T-cell (primary cell): Measurements from ENCODE around the gene TRAPPC12. TPM values are rescaled to one million over a fixed set of nuclear protein-coding genes. Genes with fewer than 3 reads are reported as not detected.
"Not testable (repeated sequence)": the region's sequence is repeated elsewhere in the genome, so short reads cannot be mapped to it uniquely, and the experiment has no call there.

Experiments used
- ATAC-seq, 4 experiments: fragments of 200-7000 bp in 3 of 4; fragments of 150-1000 bp in 1 of 4; cut with Tn5 transposase; replicated peaks in 1 of 4; 1 replicate in 3 of 4; 2 replicates in 1 of 4; pipeline ENCODE4 v1.10.0; 2021; ENCODE audit warnings: moderate library complexity in 3 of 4, mild to moderate bottlenecking in 2 of 4, moderate number of reproducible peaks in 1 of 4
- CTCF ChIA-PET, 2 donors: fragments of 300-600 bp; sonication (Branson Sonifier 250); formaldehyde crosslinking; loops; one replicate each; lab custom pipeline; 2022; ENCODE audit warnings: antibody characterized with exemption in 2 of 2; lab: Charles Lee
- POLR2A ChIA-PET, 2 donors: fragments of 300-600 bp; sonication (Branson Sonifier 250); formaldehyde crosslinking; loops; one replicate each; lab custom pipeline; 2022; ENCODE audit warnings: antibody characterized with exemption in 2 of 2; lab: Charles Lee
- DNase-seq, 35 experiments: peaks; one replicate each; pipeline versions ENCODE4 v3.0.0 to v3.0.0-alpha.2; 2013 to 2023
- H3K27ac ChIP-seq: one replicate; pipeline ENCODE4 v1.5.1; 2013; ENCODE audit warnings: low read length
- H3K27me3 ChIP-seq, 2 experiments: replicated peaks in 1 of 2; 1 replicate in 1 of 2; 2 replicates in 1 of 2; pipeline versions ENCODE4 v1.6.1 to v1.7.0; 2013; ENCODE audit warnings: low read length in 1 of 2, mixed read lengths in 1 of 2; ENCODE audit not compliant: control insufficient read depth in 2 of 2, insufficient read depth in 2 of 2; ENCODE audit errors: extremely low read depth in 1 of 2
- H3K36me3 ChIP-seq, 2 donors: 1 replicate in 1 of 2; 2 replicates in 1 of 2; pipeline versions ENCODE4 v1.6.1 to v1.7.0; 2013; ENCODE audit warnings: low read length in 1 of 2; ENCODE audit not compliant: control insufficient read depth in 2 of 2, insufficient read depth in 1 of 2; ENCODE audit errors: extremely low read depth in 1 of 2
- H3K4me1 ChIP-seq, 2 experiments: 1 replicate in 1 of 2; 2 replicates in 1 of 2; pipeline versions ENCODE4 v1.6.1 to v1.7.0; 2013; ENCODE audit warnings: low read length in 2 of 2, mixed read lengths in 1 of 2; ENCODE audit not compliant: insufficient read depth in 2 of 2, control insufficient read depth in 1 of 2; ENCODE audit errors: extremely low read depth in 1 of 2
- H3K4me3 ChIP-seq, 2 donors: 1 replicate in 1 of 2; 2 replicates in 1 of 2; pipeline versions ENCODE4 v1.5.1 to v1.7.0; 2013; ENCODE audit warnings: mild to moderate bottlenecking in 2 of 2, low read length in 1 of 2, moderate library complexity in 1 of 2; ENCODE audit not compliant: control insufficient read depth in 1 of 2; ENCODE audit errors: extremely low read depth in 1 of 2
- H3K9me3 ChIP-seq: 2 replicates; pipeline ENCODE4 v1.7.0; 2013
- H3K27ac Mint-ChIP-seq, 2 donors: one replicate each; pipeline ENCODE4 v1.8.0; 2020 to 2021; ENCODE audit warnings: mild to moderate bottlenecking in 2 of 2, mixed read lengths in 2 of 2
- H3K27me3 Mint-ChIP-seq, 2 donors: one replicate each; pipeline ENCODE4 v1.8.0; 2021 to 2022; ENCODE audit warnings: mixed read lengths in 2 of 2
- H3K36me3 Mint-ChIP-seq: one replicate; pipeline ENCODE4 v1.8.0; 2021; ENCODE audit warnings: mixed read lengths
- H3K4me1 Mint-ChIP-seq, 3 donors: one replicate each; pipeline ENCODE4 v1.8.0; 2020 to 2022; ENCODE audit warnings: mixed read lengths in 3 of 3, mild to moderate bottlenecking in 1 of 3
- H3K4me3 Mint-ChIP-seq, 3 donors: one replicate each; pipeline ENCODE4 v1.8.0; 2020 to 2022; ENCODE audit warnings: mild to moderate bottlenecking in 3 of 3, mixed read lengths in 3 of 3, moderate library complexity in 3 of 3
- H3K9me3 Mint-ChIP-seq, 3 donors: one replicate each; pipeline ENCODE4 v1.8.0; 2020 to 2022; ENCODE audit warnings: mixed read lengths in 3 of 3
- WGBS: methylation state at CpG from one replicate; pipeline ENCODE4 v1.1.5; 2013; ENCODE audit warnings: missing lambda C conversion rate; ENCODE audit not compliant: insufficient coverage; 5-methylcytosine and 5-hydroxymethylcytosine counted together
- total RNA-seq, 35 experiments: library from RNA in 6 of 35; stranded (reverse) in 6 of 35; fragments of 120-200 nt in 1 of 35; gene quantifications; one replicate each; pipeline versions ENCODE4 v1.2.1 to v1.2.4 and lab custom pipeline; 2013 to 2026

The TRAPPC12 gene
- total RNA-seq, 5 donors from 2014 or later (not counting 1 experiment from before 2014, with no cell fraction given), result 103 to 158 (median 152) TPM

- no peak overlapping the region for H3K27ac Mint-ChIP-seq
Measured at GRCh38 chr2:3449936-3450335, 70.4 kb downstream of the TRAPPC12 start.

DNA sequence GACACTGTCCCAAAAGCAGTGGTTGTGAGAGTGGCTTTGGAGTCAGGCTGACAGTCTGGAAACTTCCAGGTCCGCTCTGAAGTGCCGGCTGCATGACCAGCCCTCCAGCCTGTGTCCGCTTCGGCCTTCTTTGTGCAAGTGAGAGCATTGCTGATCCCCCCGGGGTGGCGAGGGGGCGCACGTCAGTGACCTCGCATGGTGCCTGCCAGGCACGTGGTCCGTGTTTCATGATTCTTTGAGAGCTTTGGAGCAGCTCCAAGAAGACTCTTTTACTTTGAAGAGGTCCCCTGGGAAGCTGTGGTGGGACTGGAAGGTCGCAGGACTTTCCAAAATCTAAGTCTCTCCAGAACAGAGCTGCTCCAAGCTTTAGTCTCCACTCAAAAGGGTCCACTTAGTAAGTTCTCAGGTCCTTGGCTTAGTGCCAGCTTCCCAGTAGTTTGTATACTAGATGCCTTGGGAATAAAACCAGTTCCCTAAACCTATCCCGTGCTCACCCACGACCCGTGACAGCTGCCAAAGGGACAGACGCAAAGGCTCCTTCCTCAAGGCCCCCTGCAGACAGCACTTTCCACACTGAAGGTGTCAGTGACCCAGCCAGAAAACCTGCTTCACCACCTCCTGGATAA is 71.0 kb downstream of the TRAPPC12 start:
- ATAC-seq, result no peak
- no peaks in the 10 kb centered on the region for H3K9me3 Mint-ChIP-seq
- Histone ChIP-seq H3K4me3 (no peak overlapping the region), H3K9me3 (no peaks in the 10 kb centered on the region), H3K27ac (no peak overlapping the region), H3K36me3 (peaks cover 32 to 66% of the 10 kb centered on the region in 2 donors), H3K4me1 (no peaks in the 10 kb centered on the region), H3K27me3 (no peaks in the 10 kb centered on the region)
- H3K4me1 Mint-ChIP-seq, result no peaks in the 10 kb centered on the region
- peaks cover 66% of the 10 kb centered on the region for H3K36me3 Mint-ChIP-seq
- WGBS, result 94% methylated on average over 12 of the region's 16 CpGs
- no peak for DNase-seq
- ChIA-PET CTCF (interaction anchor here in 1 of 2 donors (1.0 kb wide), 1 partner anchor 26 kb away, joined by 3 read pairs; no protein-coding TSS in a partner anchor), POLR2A (interaction anchor here in 1 of 2 donors (0.6 kb wide), 1 partner anchor 235 kb away, joined by 3 read pairs; no protein-coding TSS in a partner anchor)
- no peak overlapping the region for H3K27ac Mint-ChIP-seq
- H3K27me3 Mint-ChIP-seq, result no peaks in the 10 kb centered on the region
- H3K4me3 Mint-ChIP-seq, result no peak overlapping the region

More at GRCh38 chr2:3449936-3450335, 70.4 kb downstream of the TRAPPC12 start:
- no peak for DNase-seq
- Histone ChIP-seq H3K36me3 (peaks cover 34 to 67% of the 10 kb centered on the region in 2 donors), H3K4me3 (no peak overlapping the region), H3K4me1 (no peaks in the 10 kb centered on the region), H3K27ac (no peak overlapping the region), H3K9me3 (no peaks in the 10 kb centered on the region), H3K27me3 (no peaks in the 10 kb centered on the region)
- Mint-ChIP-seq H3K4me3 (no peak overlapping the region), H3K27me3 (no peaks in the 10 kb centered on the region), H3K36me3 (peaks cover 68% of the 10 kb centered on the region), H3K4me1 (no peaks in the 10 kb centered on the region), H3K9me3 (no peaks in the 10 kb centered on the region)
- POLR2A ChIA-PET, result interaction anchor here in 1 of 2 donors (0.6 kb wide), 1 partner anchor 234 kb away, joined by 3 read pairs; no protein-coding TSS in a partner anchor
- WGBS, result 96% methylated on average over 11 of the region's 11 CpGs
- no peak for ATAC-seq
- CTCF ChIA-PET, result no interaction called here

DNA sequence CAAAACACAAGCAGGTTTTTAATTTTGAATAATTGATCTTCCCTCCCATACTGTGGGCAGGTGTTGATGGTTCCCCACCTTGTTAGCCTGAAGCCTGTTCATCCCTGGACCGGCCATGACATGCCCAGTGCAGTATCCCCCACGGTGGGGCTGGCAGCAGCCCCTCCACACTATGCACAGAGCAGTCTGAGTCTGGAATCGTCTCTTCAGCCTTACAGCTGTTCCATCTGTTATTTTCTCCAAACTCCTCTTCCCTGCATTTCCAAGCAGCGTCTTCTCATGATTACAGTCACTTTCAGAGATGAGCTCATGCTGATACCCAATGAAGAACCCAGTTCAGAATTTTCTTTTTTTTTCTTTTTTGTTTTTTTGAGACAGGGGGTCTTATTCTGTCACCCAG is 71.7 kb downstream of the TRAPPC12 start:
- Histone ChIP-seq H3K4me1 (no peaks in the 10 kb centered on the region), H3K27me3 (no peaks in the 10 kb centered on the region), H3K4me3 (no peak overlapping the region), H3K9me3 (no peaks in the 10 kb centered on the region), H3K27ac (no peak overlapping the region), H3K36me3 (peaks cover 29 to 66% of the 10 kb centered on the region in 2 donors)
- ATAC-seq (no peak), DNase-seq (no peak)
- CTCF ChIA-PET, result interaction anchor here in 1 of 2 donors (1.0 kb wide), 1 partner anchor 27 kb away, joined by 3 read pairs; no protein-coding TSS in a partner anchor
- 98% methylated on average over 4 of the region's 4 CpGs for whole genome bisulfite sequencing
- H3K4me3 Mint-ChIP-seq, result no peak overlapping the region
- H3K9me3 Mint-ChIP-seq, result no peaks in the 10 kb centered on the region
- peaks cover 66% of the 10 kb centered on the region for H3K36me3 Mint-ChIP-seq
- POLR2A ChIA-PET, result no interaction called here
- H3K27me3 Mint-ChIP-seq, result no peaks in the 10 kb centered on the region
- no peaks in the 10 kb centered on the region for H3K4me1 Mint-ChIP-seq
- no peak overlapping the region for H3K27ac Mint-ChIP-seq

DNA sequence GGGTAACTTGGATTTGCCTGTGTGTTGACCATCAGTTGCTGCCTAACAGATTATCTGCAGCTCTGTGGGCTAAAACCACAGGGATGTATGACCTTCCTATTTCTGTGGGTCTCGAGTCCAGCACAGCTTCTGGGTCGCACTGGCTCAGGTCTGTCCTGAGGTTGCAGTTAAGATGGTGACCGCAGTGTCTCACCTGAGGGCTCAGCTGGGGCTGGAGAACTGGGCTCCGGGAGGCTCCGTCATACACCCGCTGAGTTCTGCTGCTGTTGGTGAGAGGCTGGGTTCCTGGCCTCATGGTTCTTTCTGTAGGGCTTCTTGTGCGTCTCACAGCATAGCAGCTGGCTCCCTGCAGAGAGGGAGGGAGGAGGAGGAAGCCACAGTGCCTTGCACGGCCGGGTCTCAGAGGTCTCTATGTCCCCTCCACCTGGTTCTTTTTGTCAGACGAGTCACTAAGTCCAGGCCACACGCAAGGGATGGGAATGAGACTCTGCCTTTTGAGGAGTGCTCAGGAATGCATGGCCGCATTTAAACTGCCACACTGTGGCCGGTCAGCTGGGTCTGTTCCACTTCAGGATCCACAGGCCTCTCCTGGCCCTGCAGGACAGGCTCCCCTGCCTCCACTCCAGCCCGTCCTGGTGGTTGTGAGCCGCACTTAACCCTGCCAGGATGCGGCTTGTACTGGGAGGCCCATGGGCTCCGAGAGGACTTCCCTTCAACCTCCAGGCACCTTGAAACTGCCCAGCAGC is 72.6 kb downstream of the TRAPPC12 start:
- Histone ChIP-seq H3K9me3 (no peaks in the 10 kb centered on the region), H3K36me3 (peaks cover 31 to 68% of the 10 kb centered on the region in 2 donors), H3K27me3 (no peaks in the 10 kb centered on the region), H3K4me3 (no peak overlapping the region), H3K4me1 (no peaks in the 10 kb centered on the region), H3K27ac (no peak overlapping the region)
- peaks cover 65% of the 10 kb centered on the region for H3K36me3 Mint-ChIP-seq
- ATAC-seq (no peak), DNase-seq (no peak)
- ChIA-PET CTCF (interaction anchor here (1.0 kb wide), 2 partner anchors 10 to 28 kb away, joined by 3 to 4 read pairs; no protein-coding TSS in a partner anchor), POLR2A (no interaction called here)
- H3K27ac Mint-ChIP-seq, result no peak overlapping the region
- no peaks in the 10 kb centered on the region for H3K27me3 Mint-ChIP-seq
- no peak overlapping the region for H3K4me3 Mint-ChIP-seq
- WGBS, result 96% methylated on average over 14 of the region's 17 CpGs
- H3K4me1 Mint-ChIP-seq, result no peaks in the 10 kb centered on the region
- H3K9me3 Mint-ChIP-seq, result no peaks in the 10 kb centered on the region

- Histone ChIP-seq H3K9me3 (no peaks in the 10 kb centered on the region), H3K27me3 (no peaks in the 10 kb centered on the region), H3K4me1 (no peaks in the 10 kb centered on the region), H3K27ac (no peak overlapping the region), H3K4me3 (no peak overlapping the region), H3K36me3 (peaks cover 31 to 65% of the 10 kb centered on the region in 2 donors)
- 94% methylated on average over 14 of the region's 20 CpGs for WGBS
- CTCF ChIA-PET, result interaction anchor here in 1 of 2 donors (1.0 kb wide), 1 partner anchor 9 kb away, joined by 4 read pairs; no protein-coding TSS in a partner anchor
- DNase-seq (no peak), ATAC-seq (no peak)
- POLR2A ChIA-PET, result no interaction called here
- Mint-ChIP-seq H3K4me1 (no peaks in the 10 kb centered on the region), H3K4me3 (no peak overlapping the region), H3K9me3 (no peaks in the 10 kb centered on the region), H3K36me3 (peaks cover 60% of the 10 kb centered on the region), H3K27me3 (no peaks in the 10 kb centered on the region), H3K27ac (no peak overlapping the region)
Measured at GRCh38 chr2:3453190-3453999, 73.9 kb downstream of the TRAPPC12 start.

DNA sequence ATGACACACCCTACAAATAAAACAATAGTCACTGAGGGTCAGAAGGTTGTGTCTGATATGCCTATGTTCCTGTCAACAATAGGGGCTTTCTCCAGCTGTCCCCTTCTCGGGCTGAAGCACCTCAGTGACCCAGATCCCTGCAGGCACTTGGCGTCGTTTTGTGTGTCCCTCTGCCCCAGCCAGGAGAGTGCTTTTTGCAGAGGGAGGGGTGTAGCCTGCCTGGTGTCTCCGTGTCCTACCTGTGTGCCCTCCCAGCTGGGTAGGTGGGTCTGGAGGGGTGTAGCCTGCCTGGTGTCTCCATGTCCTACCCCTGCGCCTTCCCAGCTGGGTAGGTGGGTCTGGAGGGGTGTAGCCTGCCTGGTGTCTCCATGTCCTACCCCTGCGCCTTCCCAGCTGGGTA is 74.5 kb downstream of the TRAPPC12 start:
- CTCF ChIA-PET, result not testable (repeated sequence)

More for the DNA sequence above, 74.5 kb downstream of the TRAPPC12 start:
- H3K9me3 ChIP-seq, DNase-seq, H3K4me3 ChIP-seq, H3K4me1 Mint-ChIP-seq, H3K9me3 Mint-ChIP-seq, H3K27me3 Mint-ChIP-seq, H3K27ac ChIP-seq, H3K27me3 ChIP-seq, H3K4me3 Mint-ChIP-seq, ATAC-seq, POLR2A ChIA-PET, H3K27ac Mint-ChIP-seq, H3K4me1 ChIP-seq: not testable (repeated sequence)
- 100% methylated on average over 1 of the region's 6 CpGs for WGBS
- peaks cover 31 to 70% of the 10 kb centered on the region in 2 donors for H3K36me3 ChIP-seq
- peaks cover 58% of the 10 kb centered on the region for H3K36me3 Mint-ChIP-seq
